Activated T-cell treated with anti-CD3 and anti-CD28 coated beads for 48 hours (primary cell): ENCODE measurements around the gene TULP1.

ENCODE experiments used
- DNase-seq: peaks from one replicate; pipeline ENCODE4 v3.0.0-alpha.2; 2020; ENCODE audit warnings: low read depth

The TULP1 gene

DNA sequence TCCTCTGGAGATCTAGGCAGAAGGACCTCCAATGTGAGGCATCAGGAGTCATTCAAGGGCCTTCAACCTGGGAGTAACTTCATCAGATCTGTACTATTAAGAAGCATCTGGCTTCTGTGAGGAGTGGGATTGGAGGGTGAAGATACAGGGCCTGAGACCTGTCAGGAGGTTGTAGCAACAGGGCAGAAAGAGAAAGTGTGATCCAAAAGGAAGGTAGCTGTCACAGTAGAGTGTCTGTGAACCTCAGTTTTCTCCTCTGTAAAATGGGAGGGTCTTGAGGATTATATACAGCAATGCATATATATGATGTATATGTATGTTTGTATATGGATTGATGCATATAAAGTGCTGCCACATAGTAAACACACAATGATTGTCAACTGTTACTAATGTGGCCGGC lies 47.0 kb downstream of the TULP1 start:
- DNase-seq: no peak

DNA sequence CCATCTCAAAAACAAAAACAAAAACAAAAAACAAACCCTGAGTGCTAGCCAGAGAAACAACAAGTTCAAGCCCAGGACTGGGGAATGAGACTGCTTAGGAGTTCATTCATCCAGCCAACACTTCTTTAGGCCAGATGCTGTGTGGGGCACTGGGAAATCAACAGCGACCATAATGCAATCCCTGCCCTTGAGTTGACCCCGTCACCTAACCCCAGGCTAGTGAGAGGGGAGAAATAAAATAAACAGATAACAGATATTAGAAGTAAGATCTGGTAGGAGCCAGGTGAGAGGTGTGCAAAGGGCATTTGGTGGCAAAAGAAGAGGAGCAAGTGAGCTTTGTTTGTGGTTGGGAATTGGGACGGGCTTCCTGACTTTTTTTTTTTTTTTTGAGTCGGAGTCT lies 49.4 kb downstream of the TULP1 start:
- no peak for DNase-seq

GRCh38 chr6:35461270-35461669 lies 51.4 kb downstream of the TULP1 start:
- DNase-seq: no peak

DNA sequence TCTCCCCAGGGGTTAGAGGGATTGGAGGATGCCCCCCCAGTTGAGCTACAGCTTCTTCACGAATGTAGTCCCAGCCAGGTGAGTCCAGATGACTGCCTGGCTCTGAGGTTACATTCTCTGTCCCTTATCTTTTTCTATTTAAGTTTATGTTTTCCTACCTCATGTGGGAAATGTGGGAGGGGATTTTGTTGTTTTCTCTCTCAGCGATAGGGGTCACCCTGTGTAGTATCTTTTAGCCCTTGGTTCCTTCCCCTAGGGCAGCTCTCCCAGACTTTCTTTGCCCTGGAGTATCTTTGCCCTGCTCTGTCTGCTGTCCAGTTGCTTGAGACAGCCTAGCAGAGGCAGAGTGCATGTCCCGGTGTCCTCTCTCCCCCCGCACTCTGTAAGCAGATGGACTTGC lies 54.8 kb downstream of the TULP1 start:
- DNase-seq: no peak

DNA sequence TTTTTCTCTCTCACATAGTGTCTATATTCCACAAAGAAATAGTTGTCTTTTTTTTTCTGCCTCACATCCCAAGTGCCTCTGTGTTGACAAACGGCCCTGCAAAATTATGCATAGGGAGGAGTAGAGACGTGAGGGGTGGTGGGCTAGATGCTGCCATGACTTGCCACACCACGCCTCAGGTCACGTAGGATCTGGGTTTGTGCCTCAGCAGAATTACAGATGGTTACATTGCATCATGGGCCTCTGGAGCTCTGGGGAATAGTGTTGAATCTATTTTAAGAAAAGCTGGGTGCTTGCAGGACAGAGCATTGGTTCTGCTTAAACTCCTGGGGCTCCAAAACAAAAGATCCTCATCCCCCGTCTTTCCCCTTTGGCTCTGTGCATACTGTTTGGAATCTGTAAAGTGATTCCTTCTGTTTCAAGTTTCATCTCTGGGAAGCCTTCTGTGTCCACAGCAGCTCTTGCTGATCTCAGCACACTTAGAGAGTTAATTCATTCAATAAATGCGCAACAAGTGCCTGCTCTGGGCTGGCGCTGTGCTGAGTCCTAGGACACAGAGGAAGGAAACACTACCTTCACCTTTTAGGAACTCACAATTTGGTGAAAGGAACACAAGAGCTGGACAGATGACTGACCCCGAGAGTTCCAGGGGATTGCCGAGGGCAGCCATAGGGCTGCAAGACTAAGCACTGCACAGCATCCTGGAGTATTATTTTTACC lies 58.1 kb downstream of the TULP1 start:
- no peak for DNase-seq

GRCh38 chr6:35453236-35453635 lies 59.5 kb downstream of the TULP1 start:
- no peak for DNase-seq

DNA sequence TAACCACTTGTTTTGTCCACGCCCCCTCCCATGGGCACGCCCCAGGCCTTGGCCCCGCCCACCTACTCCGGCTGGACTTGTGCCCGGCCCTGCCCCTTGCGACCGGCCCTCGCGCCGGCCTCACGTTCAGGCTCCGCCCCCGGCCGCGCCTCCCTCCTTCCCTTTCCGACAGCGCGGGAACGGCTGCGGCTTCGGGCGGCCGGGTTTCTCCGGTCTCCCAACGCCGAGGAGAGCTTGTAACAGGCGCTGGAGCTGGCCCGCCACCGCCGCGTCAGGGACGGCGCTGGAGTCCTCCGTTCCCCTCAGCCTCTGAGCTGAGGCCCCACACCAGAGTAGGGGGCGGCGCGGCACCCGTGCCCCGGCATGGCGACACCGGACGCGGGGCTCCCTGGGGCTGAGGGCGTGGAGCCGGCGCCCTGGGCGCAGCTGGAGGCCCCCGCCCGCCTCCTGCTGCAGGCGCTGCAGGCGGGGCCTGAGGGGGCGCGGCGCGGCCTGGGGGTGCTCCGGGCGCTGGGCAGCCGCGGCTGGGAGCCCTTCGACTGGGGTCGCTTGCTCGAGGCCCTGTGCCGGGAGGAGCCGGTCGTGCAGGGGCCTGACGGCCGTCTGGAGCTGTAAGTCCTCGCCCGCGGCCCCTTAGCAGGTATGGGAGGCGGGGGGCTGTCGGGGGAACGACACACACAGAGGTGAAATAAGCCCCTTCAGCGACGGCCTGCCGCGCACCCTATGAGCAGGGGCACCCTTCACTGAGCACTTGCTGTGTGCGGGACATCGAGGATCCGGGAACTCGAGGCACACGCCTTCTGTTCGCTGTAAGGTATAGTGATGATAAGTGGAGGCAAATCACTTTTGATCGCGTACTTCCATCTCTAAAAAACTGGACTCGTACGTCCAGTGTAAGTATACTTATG lies 60.3 kb downstream of the TULP1 start, which contains the start of gene FANCE:
Gene FANCE, plus strand, starts transcription at position 156 of the 908 bp plus-strand sequence. Its CDS starts 208 bp downstream, at position 364.
- peak; percentile 92 for DNase-seq

GRCh38 chr6:35451354-35452182 lies 61.1 kb downstream of the TULP1 start:
- no peak for DNase-seq

- no peak for DNase-seq
Observed at GRCh38 chr6:35449287-35449881, 63.3 kb downstream of the TULP1 start.

DNA sequence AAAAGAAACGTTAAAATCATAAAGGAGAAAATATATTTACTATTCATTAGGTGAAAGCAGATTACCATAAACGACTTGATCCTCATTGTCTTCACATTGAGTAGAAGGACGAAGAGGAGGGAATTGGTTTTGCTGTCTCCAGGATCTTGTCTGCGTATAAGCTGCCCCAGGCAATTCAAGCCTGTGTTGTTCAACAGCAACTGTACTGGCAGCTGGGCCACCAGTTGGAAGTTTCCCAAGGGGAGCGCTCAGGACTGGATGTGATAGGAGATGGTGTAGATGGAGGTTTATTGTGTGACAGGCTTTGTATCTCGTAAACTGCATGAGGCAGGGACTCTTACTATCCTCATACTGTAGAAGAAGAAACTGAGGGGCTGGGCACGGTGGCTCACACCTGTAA lies 64.5 kb downstream of the TULP1 start:
- DNase-seq: no peak
